BLaER1 treated with 17β-estradiol and CSF1 and Interleukin-3, amounts not matched to agents 10 nM and 100 nM (cell line): Measurements from ENCODE around the gene DYNLT5.

Source experiments
- H3K27ac ChIP-seq, 11 experiments: shearing (Covaris generic); formaldehyde crosslinking; 2 replicates each; pipeline ENCODE4 v1.8.1; 2022
- H3K27me3 ChIP-seq, 11 experiments: shearing (Covaris generic); formaldehyde crosslinking; 2 replicates each; pipeline ENCODE4 v1.8.1; 2022
- H3K36me3 ChIP-seq, 11 experiments: shearing (Covaris generic); formaldehyde crosslinking; 2 replicates each; pipeline ENCODE4 v1.8.1; 2022
- H3K4me1 ChIP-seq, 10 experiments: shearing (Covaris generic); formaldehyde crosslinking; 2 replicates each; pipeline ENCODE4 v1.8.1; 2022
- H3K4me2 ChIP-seq, 11 experiments: shearing (Covaris generic); formaldehyde crosslinking; 2 replicates each; pipeline ENCODE4 v1.8.1; 2022
- H3K4me3 ChIP-seq, 10 experiments: shearing (Covaris generic); formaldehyde crosslinking; 2 replicates each; pipeline ENCODE4 v1.8.1; 2022
- H3K9ac ChIP-seq, 11 experiments: shearing (Covaris generic); formaldehyde crosslinking; 2 replicates each; pipeline ENCODE4 v1.8.1; 2022
- H3K9me3 ChIP-seq, 11 experiments: shearing (Covaris generic); formaldehyde crosslinking; replicated peaks in 1 of 11; 2 replicates each; pipeline ENCODE4 v1.8.1; 2022
- H4K20me1 ChIP-seq, 11 experiments: shearing (Covaris generic); formaldehyde crosslinking; 2 replicates each; pipeline ENCODE4 v1.8.1; 2022
- Cebpa-rat ChIP-seq, 11 experiments: shearing (Covaris generic); IDR thresholded peaks; 2 replicates each; pipeline ENCODE4 v1.8.1; 2022

DYNLT5 gene

DNA sequence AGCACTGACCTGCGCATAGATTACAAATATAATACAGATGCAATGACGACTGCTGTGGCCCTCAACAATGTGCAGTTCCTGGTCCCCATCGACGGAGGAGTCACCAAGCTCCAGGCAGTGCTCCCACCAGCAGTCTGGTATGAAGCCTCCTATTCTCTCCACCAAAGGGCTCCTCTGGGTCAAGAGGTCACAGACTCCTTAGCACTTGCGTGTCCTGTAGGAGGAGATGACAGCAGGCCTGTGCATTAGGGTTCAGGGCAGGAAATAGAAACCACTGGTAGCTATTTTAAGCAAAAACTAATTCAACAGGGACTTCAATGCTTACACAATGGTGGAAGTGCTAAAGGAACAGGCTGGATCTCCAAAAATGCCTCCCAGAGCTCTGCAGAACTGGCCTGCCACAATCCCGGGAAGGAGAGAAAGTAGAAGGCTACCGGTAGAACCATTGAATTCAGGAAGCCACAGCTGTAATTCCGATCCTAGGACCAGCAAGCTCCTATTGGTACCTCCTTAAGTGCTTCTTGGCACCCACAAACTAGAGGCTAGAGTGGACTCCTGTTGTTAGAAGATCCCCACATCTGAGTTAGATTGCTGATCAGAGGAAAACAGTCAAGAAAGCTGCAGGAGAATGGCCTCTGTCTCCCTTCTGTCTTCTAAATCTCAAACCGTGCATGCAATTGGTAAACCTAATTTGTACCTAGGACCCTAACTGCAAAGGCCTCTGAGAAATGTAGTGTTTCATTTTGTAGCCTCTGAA, 12.7 kb upstream of the DYNLT5 start:
- Histone ChIP-seq H3K4me2 (peak overlapping the region; percentile 73 to 85 (median 80)), H4K20me1 (no peaks in the 10 kb centered on the region), H3K27ac (peak overlapping the region in 10 of 11 experiments; percentile 13 to 76 (median 57); a peak in 19 of 22 replicates), H3K9me3 (peaks cover 0 to 17% (median 11%) of the 10 kb centered on the region in 11 experiments; a peak in 11 of 22 replicates), H3K36me3 (no peaks in the 10 kb centered on the region), H3K9ac (peak overlapping the region in 7 of 11 experiments; percentile 13 to 57 (median 23); a peak in 10 of 22 replicates), H3K27me3 (no peaks in the 10 kb centered on the region), H3K4me1 (peaks cover 24 to 45% (median 26%) of the 10 kb centered on the region in 10 experiments), H3K4me3 (peak overlapping the region in 3 of 10 experiments; percentile 17 to 28 (median 18); a peak in 5 of 20 replicates)
- no peak; a peak in 1 of 22 replicates for TF ChIP-seq Cebpa-rat (IDR thresholded peaks at IDR 0.05)

DNA sequence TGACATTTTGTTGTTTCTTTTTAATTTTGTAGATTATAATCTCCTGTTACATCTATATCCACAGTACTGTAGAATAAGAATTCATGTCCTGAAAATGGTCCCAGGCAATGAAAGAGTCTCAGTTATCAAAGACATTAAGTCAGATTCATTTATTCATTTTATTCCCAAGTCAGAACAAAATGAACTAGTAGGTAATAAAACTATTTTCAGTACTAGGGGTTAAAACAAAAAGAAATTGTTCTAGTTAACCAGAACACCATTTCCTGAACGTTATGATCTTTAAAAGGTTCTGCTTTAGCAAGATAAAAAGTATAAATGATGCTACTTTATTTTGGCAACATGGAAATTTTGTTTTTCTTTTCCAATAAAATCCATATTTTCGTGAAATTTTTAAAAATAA, 6.8 kb upstream of the DYNLT5 start:
- H3K4me2 ChIP-seq, result no peak overlapping the region
- no peak overlapping the region for H3K9ac ChIP-seq
- H3K9me3 ChIP-seq, result peaks cover 0 to 17% (median 11%) of the 10 kb centered on the region in 11 experiments; a peak in 11 of 22 replicates
- H3K36me3 ChIP-seq, result no peaks in the 10 kb centered on the region
- H3K4me3 ChIP-seq, result no peak overlapping the region
- no peaks in the 10 kb centered on the region for H4K20me1 ChIP-seq
- no peak overlapping the region for H3K27ac ChIP-seq
- peaks cover 0 to 10% (median under 1%) of the 10 kb centered on the region in 10 experiments; a peak in 6 of 20 replicates for H3K4me1 ChIP-seq
- no peak for TF ChIP-seq Cebpa-rat (IDR thresholded peaks at IDR 0.05)
- no peaks in the 10 kb centered on the region for H3K27me3 ChIP-seq

DNA sequence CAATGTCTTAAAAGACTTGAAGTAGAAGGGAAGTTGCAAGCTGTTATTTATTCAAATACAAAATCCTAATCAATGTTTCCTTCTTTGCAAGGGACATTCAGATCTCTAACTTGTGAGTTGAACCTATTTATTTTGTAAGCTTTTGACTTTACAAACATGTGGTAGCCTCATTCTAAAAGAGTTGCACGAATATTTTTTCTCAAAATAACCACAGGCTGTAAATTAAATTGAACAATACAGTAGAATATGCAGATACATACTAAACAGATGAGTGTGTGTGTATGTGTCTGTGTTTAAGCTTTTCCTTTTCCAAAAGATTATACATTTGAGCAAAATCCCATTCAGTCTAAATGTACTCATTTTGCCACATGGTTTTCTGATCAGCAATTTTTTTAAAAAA, 4.8 kb upstream of the DYNLT5 start:
- Histone ChIP-seq H3K27ac (no peak overlapping the region), H3K9ac (no peak overlapping the region), H3K9me3 (peaks cover 0 to 12% (median 6%) of the 10 kb centered on the region in 11 experiments; a peak in 8 of 22 replicates), H3K4me1 (peaks cover 8 to 19% (median 11%) of the 10 kb centered on the region in 10 experiments), H3K36me3 (no peaks in the 10 kb centered on the region), H3K4me2 (no peak overlapping the region), H3K4me3 (no peak overlapping the region), H3K27me3 (peaks cover under 1 to 20% (median 13%) of the 10 kb centered on the region in 11 experiments; a peak in 19 of 22 replicates), H4K20me1 (no peaks in the 10 kb centered on the region)
- TF ChIP-seq Cebpa-rat (IDR thresholded peaks at IDR 0.05), result no peak

DNA sequence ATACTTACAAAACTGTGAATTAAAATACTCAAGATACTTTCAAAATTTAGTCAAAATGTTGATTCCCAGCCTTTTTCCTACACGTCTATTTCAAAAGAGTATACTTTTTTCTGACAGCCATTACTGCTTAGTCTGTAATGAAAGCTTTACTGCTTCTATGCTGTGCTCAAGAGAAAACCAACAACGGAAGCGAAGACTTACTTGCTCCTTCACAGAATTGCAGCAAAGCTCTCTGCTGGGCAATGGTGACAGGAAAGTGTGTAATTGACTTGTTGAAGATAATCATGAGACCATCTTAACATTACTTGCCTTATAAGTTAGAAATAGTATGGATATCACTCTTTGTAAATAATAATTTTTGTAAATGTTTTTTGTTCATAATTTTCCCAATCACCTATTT, 1.7 kb upstream of the DYNLT5 start:
- no peak overlapping the region for H3K27ac ChIP-seq
- peaks cover 0 to 17% (median 5%) of the 10 kb centered on the region in 11 experiments; a peak in 5 of 22 replicates for H3K9me3 ChIP-seq
- peaks cover 13 to 20% (median 15%) of the 10 kb centered on the region in 10 experiments for H3K4me1 ChIP-seq
- H3K4me2 ChIP-seq, result no peak overlapping the region
- H3K36me3 ChIP-seq, result no peaks in the 10 kb centered on the region
- no peak overlapping the region for H3K4me3 ChIP-seq
- no peak overlapping the region for H3K9ac ChIP-seq
- peaks cover 7 to 34% (median 28%) of the 10 kb centered on the region in 11 experiments; a peak in 20 of 22 replicates for H3K27me3 ChIP-seq
- no peaks in the 10 kb centered on the region for H4K20me1 ChIP-seq
- no peak for TF ChIP-seq Cebpa-rat (IDR thresholded peaks at IDR 0.05)

DNA sequence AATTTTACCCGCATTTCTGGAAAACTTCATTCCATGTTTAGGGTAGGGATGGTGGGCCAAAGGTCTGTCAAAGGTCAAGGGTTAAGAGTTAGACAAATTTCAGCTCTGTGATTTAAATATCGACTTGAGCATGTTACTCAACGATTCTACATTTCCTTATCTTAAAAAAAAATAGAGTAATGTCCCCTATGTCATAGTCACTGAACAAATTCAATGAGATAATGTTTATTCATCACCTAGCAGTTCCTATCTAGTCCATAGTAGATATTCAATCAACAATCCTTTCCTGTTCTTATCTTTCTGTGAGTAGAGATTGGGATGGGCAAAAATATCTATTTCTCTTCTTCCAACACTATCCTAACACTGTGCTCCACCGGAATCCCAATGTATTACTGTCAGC, 1.1 kb upstream of the DYNLT5 start:
- TF ChIP-seq Cebpa-rat (IDR thresholded peaks at IDR 0.05), result no peak
- Histone ChIP-seq H3K4me2 (peak overlapping the region in 6 of 11 experiments; percentile 89 to 96 (median 91); a peak in 6 of 22 replicates), H3K27me3 (peaks cover 7 to 34% (median 28%) of the 10 kb centered on the region in 11 experiments; a peak in 20 of 22 replicates), H4K20me1 (no peaks in the 10 kb centered on the region), H3K9me3 (peaks cover 0 to 17% (median 5%) of the 10 kb centered on the region in 11 experiments; a peak in 5 of 22 replicates), H3K4me3 (no peak overlapping the region), H3K9ac (no peak overlapping the region), H3K36me3 (no peaks in the 10 kb centered on the region), H3K4me1 (peaks cover 13 to 20% (median 15%) of the 10 kb centered on the region in 10 experiments), H3K27ac (no peak overlapping the region)

DNA sequence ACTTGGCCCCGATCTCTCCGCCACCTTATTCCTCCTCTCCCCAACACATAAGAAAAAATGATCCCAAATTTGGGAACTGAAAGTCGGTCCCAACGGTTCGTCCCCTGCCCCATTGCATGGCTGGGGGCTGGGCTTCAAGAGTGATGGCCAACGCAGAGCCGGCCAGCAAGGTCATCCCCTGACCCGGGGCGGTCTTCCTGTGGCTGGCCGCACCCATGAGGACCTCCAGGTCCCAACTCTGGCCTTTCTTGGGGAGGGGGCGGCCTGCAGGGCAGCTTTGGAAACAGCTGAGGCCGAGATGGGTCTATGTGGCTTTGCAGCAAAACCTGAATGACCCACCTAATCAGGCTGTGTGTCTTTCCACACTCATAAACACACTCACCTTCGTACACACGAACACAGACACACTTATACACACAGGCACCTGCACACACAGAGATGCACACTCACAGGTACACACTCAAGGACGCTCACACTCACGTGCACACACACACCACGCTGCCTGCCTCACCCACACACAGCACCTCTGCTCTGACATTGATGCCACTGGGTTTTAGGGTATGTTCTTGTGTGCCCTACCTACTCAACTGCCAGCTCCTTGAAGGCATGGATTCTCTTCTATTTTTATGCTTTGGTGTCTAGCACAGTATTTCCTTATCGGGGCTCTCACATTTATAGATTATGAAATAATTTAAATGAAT, 562 bp downstream of the DYNLT5 start:
- H3K4me1 ChIP-seq, result peaks cover 13 to 24% (median 16%) of the 10 kb centered on the region in 10 experiments
- no peak for TF ChIP-seq Cebpa-rat (IDR thresholded peaks at IDR 0.05)
- peak overlapping the region; percentile 78 to 96 (median 89) for H3K4me2 ChIP-seq
- peak overlapping the region in 8 of 10 experiments; percentile 24 to 62 (median 46); a peak in 17 of 20 replicates for H3K4me3 ChIP-seq
- H3K9me3 ChIP-seq, result peaks cover 0 to 17% (median 5%) of the 10 kb centered on the region in 11 experiments; a peak in 5 of 22 replicates
- H3K36me3 ChIP-seq, result no peaks in the 10 kb centered on the region
- H3K27ac ChIP-seq, result peak overlapping the region in 1 of 11 experiments; percentile 45; a peak in 2 of 22 replicates
- no peaks in the 10 kb centered on the region for H4K20me1 ChIP-seq
- peak overlapping the region in 2 of 11 experiments; percentile 31 to 40; a peak in 3 of 22 replicates for H3K9ac ChIP-seq
- H3K27me3 ChIP-seq, result peaks cover 7 to 34% (median 28%) of the 10 kb centered on the region in 11 experiments; a peak in 20 of 22 replicates

DNA sequence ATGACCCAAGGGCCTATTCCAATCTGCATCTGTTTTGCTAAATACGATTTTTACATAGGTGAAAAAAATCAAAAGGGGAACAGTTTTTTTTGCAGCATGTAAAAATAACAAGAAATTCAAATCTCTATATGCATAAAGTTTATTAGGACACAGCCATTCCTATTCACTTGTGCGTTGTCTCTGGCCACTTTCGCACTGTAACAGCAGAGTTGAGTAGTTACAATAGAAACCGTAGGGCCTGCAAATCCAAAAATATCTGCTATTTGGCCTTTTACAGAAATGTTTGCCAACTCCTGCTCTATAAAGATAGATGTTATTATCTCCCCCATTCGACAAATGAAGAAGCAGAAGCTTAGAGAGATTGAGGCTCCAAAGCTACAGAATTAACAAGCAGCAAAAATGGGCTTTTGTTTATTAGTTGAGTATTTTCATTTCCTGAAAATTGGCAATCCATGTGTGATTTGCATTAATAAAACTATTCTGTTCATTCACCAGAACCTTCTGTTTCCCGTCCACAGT, 5.5 kb downstream of the DYNLT5 start:
- peaks cover 4 to 13% (median 11%) of the 10 kb centered on the region in 11 experiments; a peak in 20 of 22 replicates for H3K27me3 ChIP-seq
- TF ChIP-seq Cebpa-rat (IDR thresholded peaks at IDR 0.05), result no peak
- H3K27ac ChIP-seq, result no peak overlapping the region
- H3K4me3 ChIP-seq, result no peak overlapping the region
- peak overlapping the region in 4 of 11 experiments; percentile 1 to 54 (median 35); a peak in 6 of 22 replicates for H3K4me2 ChIP-seq
- no peak overlapping the region for H3K9ac ChIP-seq
- no peaks in the 10 kb centered on the region for H4K20me1 ChIP-seq
- H3K9me3 ChIP-seq, result peaks cover 0 to 10% (median 6%) of the 10 kb centered on the region in 11 experiments; a peak in 19 of 22 replicates
- no peaks in the 10 kb centered on the region for H3K36me3 ChIP-seq
- H3K4me1 ChIP-seq, result peaks cover under 1 to 28% (median 5%) of the 10 kb centered on the region in 10 experiments; a peak in 18 of 20 replicates

DNA sequence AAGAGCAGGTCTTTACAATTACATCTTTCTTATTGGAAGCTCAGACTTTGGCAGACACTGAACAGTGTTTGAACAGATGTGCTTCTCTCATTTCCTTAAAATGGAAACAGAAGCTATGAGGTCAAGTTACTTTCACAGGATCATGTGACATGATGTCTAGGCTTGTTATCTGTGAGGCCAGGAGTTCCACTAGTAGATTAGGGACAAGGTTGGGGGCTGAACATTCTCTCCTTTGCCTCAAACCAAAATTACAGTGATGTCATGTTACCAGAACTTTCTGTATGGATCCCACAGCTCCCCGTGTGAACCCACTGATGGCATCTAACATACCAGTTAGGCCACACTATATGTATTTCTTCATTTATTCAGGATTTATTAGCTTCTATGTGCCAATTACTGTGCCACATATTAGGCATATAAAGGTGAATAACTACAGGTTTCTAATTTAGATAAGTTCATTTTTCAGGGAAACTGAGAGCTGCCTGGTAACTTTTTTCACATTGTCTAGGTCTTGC, 6.0 kb downstream of the DYNLT5 start:
- Histone ChIP-seq H3K27me3 (peaks cover 0 to 8% (median 6%) of the 10 kb centered on the region in 11 experiments; a peak in 13 of 22 replicates), H3K4me1 (peaks cover 0 to 23% (median 4%) of the 10 kb centered on the region in 10 experiments; a peak in 7 of 20 replicates), H3K9ac (no peak overlapping the region), H3K9me3 (peaks cover 5 to 13% (median 11%) of the 10 kb centered on the region in 11 experiments; a peak in 21 of 22 replicates), H3K27ac (no peak overlapping the region), H4K20me1 (no peaks in the 10 kb centered on the region), H3K36me3 (no peaks in the 10 kb centered on the region), H3K4me2 (peak overlapping the region in 5 of 11 experiments; percentile 1 to 54 (median 23); a peak in 6 of 22 replicates), H3K4me3 (no peak overlapping the region)
- TF ChIP-seq Cebpa-rat (IDR thresholded peaks at IDR 0.05), result no peak
